ENCODE results near the gene ANKS3.

- TF ChIP-seq, protein P1, sequence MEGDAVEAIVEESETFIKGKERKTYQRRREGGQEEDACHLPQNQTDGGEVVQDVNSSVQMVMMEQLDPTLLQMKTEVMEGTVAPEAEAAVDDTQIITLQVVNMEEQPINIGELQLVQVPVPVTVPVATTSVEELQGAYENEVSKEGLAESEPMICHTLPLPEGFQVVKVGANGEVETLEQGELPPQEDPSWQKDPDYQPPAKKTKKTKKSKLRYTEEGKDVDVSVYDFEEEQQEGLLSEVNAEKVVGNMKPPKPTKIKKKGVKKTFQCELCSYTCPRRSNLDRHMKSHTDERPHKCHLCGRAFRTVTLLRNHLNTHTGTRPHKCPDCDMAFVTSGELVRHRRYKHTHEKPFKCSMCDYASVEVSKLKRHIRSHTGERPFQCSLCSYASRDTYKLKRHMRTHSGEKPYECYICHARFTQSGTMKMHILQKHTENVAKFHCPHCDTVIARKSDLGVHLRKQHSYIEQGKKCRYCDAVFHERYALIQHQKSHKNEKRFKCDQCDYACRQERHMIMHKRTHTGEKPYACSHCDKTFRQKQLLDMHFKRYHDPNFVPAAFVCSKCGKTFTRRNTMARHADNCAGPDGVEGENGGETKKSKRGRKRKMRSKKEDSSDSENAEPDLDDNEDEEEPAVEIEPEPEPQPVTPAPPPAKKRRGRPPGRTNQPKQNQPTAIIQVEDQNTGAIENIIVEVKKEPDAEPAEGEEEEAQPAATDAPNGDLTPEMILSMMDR (IDR thresholded peaks at IDR 0.05; ENCODE audit: insufficient read depth, low read length, poor library complexity, severe bottlenecking) = no peak
- TF ChIP-seq EZH2phosphoT487 (conservative IDR thresholded peaks at IDR 0.05; ENCODE audit: low read length) = no peak
Measured at GRCh38 chr16:4698321-4699045, 35.6 kb downstream of the ANKS3 start.

Data from SU-DHL-6 (cell line).